Renal pelvis (tissue), 12 donors: ENCODE measurements around the gene ZNF433. TPM values are rescaled to one million over a fixed set of nuclear protein-coding genes. Genes with fewer than 3 reads are reported as not detected.
"Not testable (repeated sequence)": the region's sequence is repeated elsewhere in the genome, so short reads cannot be mapped to it uniquely, and the experiment has no call there.

Experiments
- DNase-seq: peaks from one replicate; pipeline ENCODE4 v3.0.0-alpha.2; 2013
- long read RNA-seq, 16 experiments: transcript quantifications; one replicate each; lab custom pipeline, GENCODE V29; 2026
- polyA plus RNA-seq, 3 donors: library from polyadenylated mRNA; unstranded; fragments of 120-200 nt; gene quantifications; one replicate each; pipeline ENCODE4 v1.2.1, GENCODE V29; 2013; ENCODE audit not compliant: insufficient read length in 3 of 3

ZNF433 gene
- 10 to 100 TPM; 14.2 to 24.8 (median 17.7) TPM for polyA plus RNA-seq
- long read RNA-seq, donor 1, partial matches to known transcripts, result 0 of 2 reads
- long read RNA-seq, donor 1, other reads (novel, unspliced or antisense), result 0 of 2 reads
- long read RNA-seq, donor 2, partial matches to known transcripts, result 0 of 5 reads
- long read RNA-seq, donor 2, other reads (novel, unspliced or antisense), result 0 of 5 reads
- long read RNA-seq, donor 3, partial matches to known transcripts, result 0 of 5 reads
- long read RNA-seq, donor 3, other reads (novel, unspliced or antisense), result 0 of 5 reads
- long read RNA-seq, donor 4, partial matches to known transcripts, result 0 of 6 reads
- long read RNA-seq, donor 4, other reads (novel, unspliced or antisense), result 0 of 6 reads
- long read RNA-seq, donor 5, partial matches to known transcripts, result 0 of 3 reads
- long read RNA-seq, donor 5, other reads (novel, unspliced or antisense), result 0 of 3 reads
- long read RNA-seq, donor 6, partial matches to known transcripts, result 0 of 5 reads
- long read RNA-seq, donor 6, other reads (novel, unspliced or antisense), result 0 of 5 reads
- long read RNA-seq, donor 7, partial matches to known transcripts, result 0 of 6 reads
- long read RNA-seq, donor 7, other reads (novel, unspliced or antisense), result 0 of 6 reads
- long read RNA-seq, donor 8, partial matches to known transcripts, result 0 of 1 reads
- long read RNA-seq, donor 8, other reads (novel, unspliced or antisense), result 0 of 1 reads
- long read RNA-seq, donor 9, partial matches to known transcripts, result 8 of 15 reads
- long read RNA-seq, donor 9, other reads (novel, unspliced or antisense), result 0 of 15 reads
- long read RNA-seq, donor 10, partial matches to known transcripts, result 0 of 6 reads
- long read RNA-seq, donor 10, other reads (novel, unspliced or antisense), result 0 of 6 reads
- long read RNA-seq, donor 11, partial matches to known transcripts, result 0 of 5 reads
- long read RNA-seq, donor 11, other reads (novel, unspliced or antisense), result 0 of 5 reads
- long read RNA-seq, donor 12, transcript ZNF433-208 (4 exons, 785 nt), result major isoform, 7 of 10 reads
- long read RNA-seq, donor 12, partial matches to known transcripts, result 0 of 10 reads
- long read RNA-seq, donor 12, other reads (novel, unspliced or antisense), result 0 of 10 reads
- long read RNA-seq, donor 13, partial matches to known transcripts, result 0 of 5 reads
- long read RNA-seq, donor 13, other reads (novel, unspliced or antisense), result 0 of 5 reads
- long read RNA-seq, donor 14, result 0 reads
- long read RNA-seq, donor 15, result 0 reads
- long read RNA-seq, donor 16, partial matches to known transcripts, result 0 of 5 reads
- long read RNA-seq, donor 16, other reads (novel, unspliced or antisense), result 0 of 5 reads

GRCh38 chr19:12035220-12036172, at the start of gene ZNF433:
ZNF433 (minus strand) TSS chr19:12035679; CDS start chr19:12035539, 140 bp downstream.
- peak; percentile 94 for DNase-seq

DNA sequence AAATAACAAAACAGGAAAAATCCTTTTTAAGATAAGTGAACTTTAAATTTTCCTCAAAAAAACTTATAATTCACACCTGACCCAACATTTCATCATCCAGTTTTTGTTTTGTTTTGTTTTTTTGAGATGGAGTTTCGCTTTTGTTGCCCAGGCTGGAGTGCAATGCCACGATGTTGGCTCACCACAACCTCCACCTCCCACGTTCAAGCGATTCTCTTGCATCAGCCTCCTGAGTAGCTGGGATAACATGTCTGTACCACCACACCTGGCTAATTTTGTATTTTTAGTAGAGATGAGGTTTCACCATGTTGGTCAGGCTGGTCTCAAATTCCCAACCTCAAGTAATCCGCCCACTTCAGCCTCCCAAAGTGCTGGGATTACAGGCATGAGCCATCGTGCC, 47.9 kb upstream of the ZNF433 start:
- not testable (repeated sequence) for DNase-seq

GRCh38 chr19:12077375-12077774, 41.9 kb upstream of the ZNF433 start:
- DNase-seq, result no peak

DNA sequence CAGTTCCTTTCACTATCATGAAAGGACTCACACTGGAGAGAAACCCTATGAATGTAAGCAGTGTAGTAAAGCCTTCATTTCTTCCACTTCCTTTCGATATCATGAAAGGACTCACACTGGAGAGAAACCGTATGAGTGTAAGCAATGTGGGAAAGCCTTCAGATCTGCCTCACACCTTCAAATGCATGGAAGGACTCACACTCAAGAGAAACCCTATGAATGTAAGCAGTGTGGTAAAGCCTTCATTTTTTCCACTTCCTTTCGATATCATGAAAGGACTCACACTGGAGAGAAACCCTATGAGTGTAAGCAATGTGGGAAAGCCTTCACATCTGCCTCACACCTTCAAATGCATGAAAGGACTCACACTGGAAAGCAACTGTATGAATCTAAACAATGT, 40.9 kb upstream of the ZNF433 start:
- not testable (repeated sequence) for DNase-seq

- DNase-seq, result no peak
Observed at GRCh38 chr19:12075538-12076139, 40.2 kb upstream of the ZNF433 start.

- DNase-seq, result peak; percentile 94
Observed at GRCh38 chr19:12064590-12065538, 29.4 kb upstream of the ZNF433 start, which contains the start of gene ZNF844. ZNF844 (plus strand) TSS chr19:12064731; CDS start chr19:12064874, 143 bp downstream.

GRCh38 chr19:12055784-12056183, 20.3 kb upstream of the ZNF433 start:
- no peak for DNase-seq

- peak; percentile 95 for DNase-seq
Observed at GRCh38 chr19:12052497-12053169, 17.2 kb upstream of the ZNF433 start, which contains the start of gene ZNF878. ZNF878 (minus strand) TSS chr19:12052961; CDS start chr19:12052801, 160 bp downstream.

GRCh38 chr19:12052091-12052496, 16.6 kb upstream of the ZNF433 start:
- no peak for DNase-seq

GRCh38 chr19:12047868-12048267, 12.4 kb upstream of the ZNF433 start:
- no peak for DNase-seq

DNA sequence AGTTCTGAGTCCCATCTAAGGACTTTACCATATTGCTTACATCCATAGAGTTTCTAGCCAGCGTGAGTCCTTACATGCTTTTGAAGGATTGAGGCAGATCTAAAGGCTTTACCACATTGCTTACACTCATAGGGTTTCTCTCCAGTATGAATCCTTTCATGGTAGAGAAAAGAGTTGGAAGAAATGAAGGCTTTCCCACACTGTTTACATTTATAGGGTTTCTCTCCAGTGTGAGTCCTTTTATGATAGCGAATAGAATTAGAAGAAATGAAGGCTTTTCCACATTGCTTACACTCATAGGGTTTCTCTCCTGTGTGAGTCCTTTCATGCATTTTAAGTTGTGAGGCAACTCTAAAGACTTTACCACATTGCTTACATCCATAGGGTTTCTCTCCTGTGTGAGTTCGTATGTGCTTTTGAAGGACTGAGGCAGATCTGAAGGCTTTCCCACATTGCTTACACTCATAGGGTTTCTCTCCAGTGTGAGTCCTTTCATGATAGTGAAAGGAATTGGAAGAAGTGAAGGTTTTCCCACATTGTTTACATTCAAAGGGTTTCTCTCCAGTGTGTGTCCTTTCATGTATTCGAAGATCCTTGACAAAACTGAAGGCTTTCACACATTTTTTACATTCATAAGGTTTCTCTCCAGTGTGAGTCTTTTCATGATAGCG, 8.4 kb upstream of the ZNF433 start:
- DNase-seq, result no peak

GRCh38 chr19:12042893-12043292, 7.4 kb upstream of the ZNF433 start:
- DNase-seq, result no peak

DNA sequence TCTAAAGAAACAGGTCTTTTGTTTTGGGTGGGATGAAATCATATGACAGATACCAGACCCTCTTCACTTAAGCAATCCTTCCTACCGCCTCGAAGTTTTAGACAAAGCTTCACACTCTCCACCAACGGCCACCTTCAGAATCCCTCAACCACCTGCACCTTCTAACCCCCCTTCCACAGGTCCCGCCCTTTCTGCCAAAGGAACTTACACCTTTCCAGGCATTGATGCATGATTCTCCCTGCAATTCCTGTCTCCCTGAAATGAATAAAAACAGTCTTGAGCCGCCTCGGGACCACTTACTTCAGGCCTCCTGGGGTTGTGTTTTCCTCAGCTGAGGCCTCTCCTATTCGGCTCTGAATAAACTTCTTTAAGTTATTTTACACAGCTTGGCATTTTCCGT, 859 bp downstream of the ZNF433 start:
- no peak for DNase-seq

DNA sequence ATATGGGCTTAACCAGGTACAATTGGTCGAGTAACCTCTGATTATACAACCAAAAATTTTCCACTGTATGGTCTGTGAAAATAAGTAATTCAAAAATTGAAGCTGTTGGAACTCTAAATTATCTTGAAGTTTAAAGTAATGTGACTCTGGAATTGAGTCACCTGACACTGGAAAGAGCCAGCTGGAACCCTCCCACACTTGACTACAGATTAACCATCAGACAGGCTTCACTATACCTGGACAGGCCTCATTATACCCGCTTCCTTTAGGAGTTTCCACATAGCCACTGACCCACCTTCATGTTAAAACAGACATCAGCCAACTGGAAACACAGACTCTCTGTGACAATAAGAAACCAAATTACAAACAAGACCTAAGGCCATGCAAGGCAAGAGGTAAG, 1.3 kb downstream of the ZNF433 start:
- DNase-seq, result peak; percentile 47

DNA sequence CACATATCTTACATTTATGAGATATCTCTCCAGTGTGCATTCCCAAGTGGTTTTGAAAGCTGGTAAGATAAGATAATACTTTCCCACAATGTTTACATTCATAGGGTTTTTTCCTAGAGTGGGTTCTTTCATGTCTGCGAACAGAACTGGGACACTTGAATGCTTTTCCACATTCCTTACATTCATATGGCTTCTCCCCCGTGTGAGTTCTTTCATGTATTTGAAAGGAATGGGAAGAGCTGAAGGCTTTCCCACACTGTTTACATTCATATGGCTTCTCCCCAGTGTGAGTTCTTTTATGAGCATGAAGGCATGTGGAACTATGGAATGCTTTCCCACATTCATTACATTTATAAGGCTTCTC, 19.7 kb downstream of the ZNF433 start:
- DNase-seq, result no peak

DNA sequence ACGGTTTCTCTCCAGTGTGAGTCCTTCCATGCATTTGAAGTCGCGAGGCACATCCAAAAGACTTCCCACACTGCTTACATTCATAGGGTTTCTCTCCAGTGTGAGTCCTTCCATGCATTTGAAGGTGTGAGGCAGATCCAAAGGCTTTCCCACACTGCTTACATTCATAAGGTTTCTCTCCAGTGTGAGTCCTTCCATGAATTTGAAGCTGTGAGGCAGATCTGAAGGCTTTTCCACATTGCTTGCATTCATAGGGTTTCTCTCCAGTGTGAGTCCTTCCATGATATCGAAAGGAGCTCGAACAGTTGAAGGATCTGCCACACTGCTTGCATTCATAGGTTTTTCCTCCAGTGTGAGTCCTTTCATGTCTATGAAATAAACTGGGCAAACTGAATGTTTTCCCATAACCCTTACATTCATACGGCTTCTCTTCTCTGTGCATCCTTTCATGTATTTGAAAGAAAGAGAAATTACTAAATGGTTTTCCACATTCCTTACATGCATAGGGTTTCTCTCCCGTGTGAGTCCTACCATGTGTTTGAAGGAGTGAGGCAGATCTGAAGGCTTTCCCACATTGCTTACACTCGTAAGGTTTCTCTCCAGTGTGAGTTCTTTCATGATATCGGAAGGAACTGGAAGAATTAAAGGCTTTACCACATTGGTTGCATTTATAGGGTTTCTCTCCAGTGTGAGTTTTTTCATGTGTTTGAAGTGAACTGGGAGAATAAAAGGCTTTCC, 20.3 kb downstream of the ZNF433 start:
- no peak for DNase-seq
